Ishikawa (cell line): ENCODE data around the gene KLHDC8A.

Source experiments
- CEBPB ChIP-seq: IDR thresholded peaks from 2 replicates; pipeline ENCODE4 v1.6.1; 2012
- CREB1 ChIP-seq: IDR thresholded peaks from 2 replicates; pipeline ENCODE4 v1.6.1; 2012; ENCODE audit warnings: low read depth
- EGR1 ChIP-seq: IDR thresholded peaks from 2 replicates; pipeline ENCODE4 v1.6.1; 2012
- EP300 ChIP-seq: IDR thresholded peaks from 2 replicates; pipeline ENCODE4 v1.6.1; 2012; ENCODE audit warnings: borderline replicate concordance
- FOXM1 ChIP-seq: IDR thresholded peaks from 2 replicates; pipeline ENCODE4 v1.6.1; 2012; ENCODE audit warnings: low read depth, borderline replicate concordance
- MAX ChIP-seq: IDR thresholded peaks from 2 replicates; pipeline ENCODE4 v1.6.1; 2012
- REST ChIP-seq: IDR thresholded peaks from 2 replicates; pipeline ENCODE4 v1.6.1; 2012; ENCODE audit warnings: low read depth, mild to moderate bottlenecking
- YY1 ChIP-seq: IDR thresholded peaks from 2 replicates; pipeline ENCODE4 v1.6.1; 2012; ENCODE audit warnings: low read depth
- TF ChIP-seq, protein P1 (sequence below): IDR thresholded peaks from 2 replicates; pipeline ENCODE4 v1.6.1; 2012

- TF ChIP-seq EGR1 (no peak), REST (no peak), CEBPB (no peak), EP300 (no peak), FOXM1 (no peak), YY1 (no peak), MAX (no peak), CREB1 (no peak)
- TF ChIP-seq, protein P1, sequence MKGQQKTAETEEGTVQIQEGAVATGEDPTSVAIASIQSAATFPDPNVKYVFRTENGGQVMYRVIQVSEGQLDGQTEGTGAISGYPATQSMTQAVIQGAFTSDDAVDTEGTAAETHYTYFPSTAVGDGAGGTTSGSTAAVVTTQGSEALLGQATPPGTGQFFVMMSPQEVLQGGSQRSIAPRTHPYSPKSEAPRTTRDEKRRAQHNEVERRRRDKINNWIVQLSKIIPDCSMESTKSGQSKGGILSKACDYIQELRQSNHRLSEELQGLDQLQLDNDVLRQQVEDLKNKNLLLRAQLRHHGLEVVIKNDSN = no peak
Measured at GRCh38 chr1:205304695-205305070, 52.0 kb downstream of the KLHDC8A start.
